Body of pancreas (tissue), 4 donors: ENCODE measurements around the gene NEO1.

Source experiments
- POLR2A ChIP-seq, 3 donors: fragments of 450-650 bp; IDR thresholded peaks; one replicate each; pipeline ENCODE4 v1.6.1; 2016; ENCODE audit warnings: antibody characterized with exemption in 3 of 3, mild to moderate bottlenecking in 2 of 3
- TF ChIP-seq, protein P1 (sequence below), 7 experiments: fragments of 450-650 bp in 4 of 7; fragments of 200-600 bp in 3 of 7; sonication (generic) in 3 of 7; IDR thresholded peaks; one replicate each; pipeline ENCODE4 v1.5.1; 2016 to 2019; ENCODE audit warnings: antibody characterized with exemption in 7 of 7

DNA sequence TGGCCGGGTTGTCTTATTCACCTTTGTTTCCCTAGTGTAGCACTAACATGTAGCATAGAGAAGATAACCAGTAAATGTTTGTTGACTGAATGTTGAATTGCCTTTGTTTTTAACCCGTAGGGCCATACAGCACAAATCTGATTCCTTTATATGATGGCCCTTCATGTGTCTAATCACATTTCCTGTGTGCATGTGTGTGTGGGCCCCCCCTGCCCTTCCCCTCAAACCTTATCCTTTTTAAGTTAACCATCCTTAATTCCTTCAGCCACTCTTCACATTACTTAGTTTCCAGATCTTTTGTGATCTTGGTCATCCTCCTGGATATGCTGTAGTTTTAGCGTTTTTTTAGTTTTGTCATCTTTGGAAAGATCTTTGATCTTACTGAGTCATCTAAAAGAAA, 4.2 kb downstream of the NEO1 start:
- no peak for TF ChIP-seq POLR2A (IDR thresholded peaks at IDR 0.05)
- TF ChIP-seq, protein P1, sequence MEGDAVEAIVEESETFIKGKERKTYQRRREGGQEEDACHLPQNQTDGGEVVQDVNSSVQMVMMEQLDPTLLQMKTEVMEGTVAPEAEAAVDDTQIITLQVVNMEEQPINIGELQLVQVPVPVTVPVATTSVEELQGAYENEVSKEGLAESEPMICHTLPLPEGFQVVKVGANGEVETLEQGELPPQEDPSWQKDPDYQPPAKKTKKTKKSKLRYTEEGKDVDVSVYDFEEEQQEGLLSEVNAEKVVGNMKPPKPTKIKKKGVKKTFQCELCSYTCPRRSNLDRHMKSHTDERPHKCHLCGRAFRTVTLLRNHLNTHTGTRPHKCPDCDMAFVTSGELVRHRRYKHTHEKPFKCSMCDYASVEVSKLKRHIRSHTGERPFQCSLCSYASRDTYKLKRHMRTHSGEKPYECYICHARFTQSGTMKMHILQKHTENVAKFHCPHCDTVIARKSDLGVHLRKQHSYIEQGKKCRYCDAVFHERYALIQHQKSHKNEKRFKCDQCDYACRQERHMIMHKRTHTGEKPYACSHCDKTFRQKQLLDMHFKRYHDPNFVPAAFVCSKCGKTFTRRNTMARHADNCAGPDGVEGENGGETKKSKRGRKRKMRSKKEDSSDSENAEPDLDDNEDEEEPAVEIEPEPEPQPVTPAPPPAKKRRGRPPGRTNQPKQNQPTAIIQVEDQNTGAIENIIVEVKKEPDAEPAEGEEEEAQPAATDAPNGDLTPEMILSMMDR (IDR thresholded peaks at IDR 0.05): no peak
